Measurements from ENCODE around the gene MOB2. TPM values are rescaled to one million over a fixed set of nuclear protein-coding genes. Genes with fewer than 3 reads are reported as not detected.

The MOB2 gene
- polyA plus RNA-seq, 3 donors = 22.1 to 44.1 (median 22.5) TPM

DNA sequence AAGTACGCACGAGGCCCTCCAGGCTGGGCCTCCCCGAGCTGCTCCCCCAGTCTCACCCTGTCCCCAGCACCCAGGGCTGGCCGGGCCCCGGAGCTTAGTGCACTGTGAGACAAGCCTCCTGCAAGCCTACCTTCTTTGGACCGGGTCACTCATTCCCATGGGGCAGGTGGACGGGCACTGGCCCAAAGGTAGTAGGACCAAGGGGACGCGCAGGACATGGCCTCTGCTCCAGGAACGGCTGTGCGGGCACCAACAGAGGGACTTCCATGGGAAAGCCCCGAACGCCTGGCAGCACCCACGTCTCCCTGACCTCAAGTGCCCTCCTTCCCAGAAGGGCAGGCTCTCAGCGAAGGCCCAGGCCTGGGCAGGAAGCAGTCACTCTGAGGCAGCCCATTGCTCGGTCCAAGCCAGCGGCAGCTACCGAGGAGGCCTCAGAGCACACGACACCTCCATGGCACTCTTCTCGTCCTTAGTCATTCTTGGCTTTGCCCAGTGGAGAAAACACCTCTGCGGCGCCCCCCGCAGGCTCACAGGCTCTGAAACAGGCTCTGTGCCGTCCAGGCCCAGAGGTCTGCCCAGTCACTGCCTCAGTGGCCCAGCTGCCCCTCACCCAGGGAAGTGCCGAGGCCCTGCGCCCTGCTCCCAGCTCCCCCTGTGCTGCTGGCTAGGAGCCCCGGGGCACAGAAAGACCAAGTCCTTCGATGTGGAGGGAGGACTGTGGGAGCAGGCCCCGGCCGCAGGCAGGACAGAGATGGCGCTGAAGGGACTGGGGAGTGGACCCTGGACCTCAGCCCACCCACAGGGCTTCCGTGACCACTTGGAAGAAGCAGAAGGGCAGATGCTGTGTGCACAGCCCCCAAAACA is 3.8 kb downstream of the MOB2 start:
- Histone ChIP-seq H2AFZ (ENCODE audit: insufficient read depth, low read depth, low read length, poor library complexity, severe bottlenecking) (no peak overlapping the region), H3K36me3 (replicated peaks in 1 of 2; ENCODE audit: control insufficient read depth in 1 of 2, insufficient read depth in 2 of 2, low read length in 2 of 2) (peaks cover 23 to 30% of the 10 kb centered on the region in 2 donors), H3K27ac (ENCODE audit: low read depth in 1 of 2, low read length in 2 of 2) (no peak overlapping the region), H3K27me3 (ENCODE audit: control insufficient read depth in 2 of 2, insufficient read depth in 2 of 2, low read length in 2 of 2) (no peaks in the 10 kb centered on the region), H3K4me1 (ENCODE audit: control insufficient read depth in 1 of 2, insufficient read depth in 2 of 2, low read length in 2 of 2) (peaks cover 13 to 15% of the 10 kb centered on the region in 2 donors), H3K4me2 (replicated peaks; ENCODE audit: extremely low read depth, low read length, poor library complexity, severe bottlenecking) (no peak overlapping the region), H3K4me3 (replicated peaks in 1 of 3; ENCODE audit: low read depth in 2 of 3, low read length in 3 of 3) (no peak overlapping the region), H3K9me3 (replicated peaks in 1 of 2; ENCODE audit: control insufficient read depth in 1 of 2, insufficient read depth in 1 of 2, low read length in 2 of 2) (no peaks in the 10 kb centered on the region), H4K20me1 (ENCODE audit: insufficient read depth, low read length) (peaks cover 100% of the 10 kb centered on the region), H3K79me2 (ENCODE audit: insufficient read depth, low read length) (peaks cover 19% of the 10 kb centered on the region), H3K9ac (ENCODE audit: insufficient read depth, low read length, poor library complexity, severe bottlenecking) (no peak overlapping the region)
- WGBS (ENCODE audit: insufficient coverage) = 96% methylated on average over 27 of the region's 32 CpGs
- no peak overlapping the region for H3K4me3 Mint-ChIP-seq
- intact Hi-C loops (cut with micrococcal nuclease) = no loop called here
- TF ChIP-seq, protein P1, sequence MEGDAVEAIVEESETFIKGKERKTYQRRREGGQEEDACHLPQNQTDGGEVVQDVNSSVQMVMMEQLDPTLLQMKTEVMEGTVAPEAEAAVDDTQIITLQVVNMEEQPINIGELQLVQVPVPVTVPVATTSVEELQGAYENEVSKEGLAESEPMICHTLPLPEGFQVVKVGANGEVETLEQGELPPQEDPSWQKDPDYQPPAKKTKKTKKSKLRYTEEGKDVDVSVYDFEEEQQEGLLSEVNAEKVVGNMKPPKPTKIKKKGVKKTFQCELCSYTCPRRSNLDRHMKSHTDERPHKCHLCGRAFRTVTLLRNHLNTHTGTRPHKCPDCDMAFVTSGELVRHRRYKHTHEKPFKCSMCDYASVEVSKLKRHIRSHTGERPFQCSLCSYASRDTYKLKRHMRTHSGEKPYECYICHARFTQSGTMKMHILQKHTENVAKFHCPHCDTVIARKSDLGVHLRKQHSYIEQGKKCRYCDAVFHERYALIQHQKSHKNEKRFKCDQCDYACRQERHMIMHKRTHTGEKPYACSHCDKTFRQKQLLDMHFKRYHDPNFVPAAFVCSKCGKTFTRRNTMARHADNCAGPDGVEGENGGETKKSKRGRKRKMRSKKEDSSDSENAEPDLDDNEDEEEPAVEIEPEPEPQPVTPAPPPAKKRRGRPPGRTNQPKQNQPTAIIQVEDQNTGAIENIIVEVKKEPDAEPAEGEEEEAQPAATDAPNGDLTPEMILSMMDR (IDR thresholded peaks at IDR 0.05) = peak; percentile 11
- DNase-seq = no peak
- H3K4me1 Mint-ChIP-seq = peaks cover 12% of the 10 kb centered on the region
- H3K27me3 Mint-ChIP-seq (ENCODE audit: low read depth in 3 of 3) = peaks cover 0 to 2% (median 0%) of the 10 kb centered on the region in 3 donors
- H3K27ac Mint-ChIP-seq = no peak overlapping the region
- peaks cover 31 to 40% of the 10 kb centered on the region in 2 donors for H3K36me3 Mint-ChIP-seq
- H3K9me3 Mint-ChIP-seq = no peaks in the 10 kb centered on the region

DNA sequence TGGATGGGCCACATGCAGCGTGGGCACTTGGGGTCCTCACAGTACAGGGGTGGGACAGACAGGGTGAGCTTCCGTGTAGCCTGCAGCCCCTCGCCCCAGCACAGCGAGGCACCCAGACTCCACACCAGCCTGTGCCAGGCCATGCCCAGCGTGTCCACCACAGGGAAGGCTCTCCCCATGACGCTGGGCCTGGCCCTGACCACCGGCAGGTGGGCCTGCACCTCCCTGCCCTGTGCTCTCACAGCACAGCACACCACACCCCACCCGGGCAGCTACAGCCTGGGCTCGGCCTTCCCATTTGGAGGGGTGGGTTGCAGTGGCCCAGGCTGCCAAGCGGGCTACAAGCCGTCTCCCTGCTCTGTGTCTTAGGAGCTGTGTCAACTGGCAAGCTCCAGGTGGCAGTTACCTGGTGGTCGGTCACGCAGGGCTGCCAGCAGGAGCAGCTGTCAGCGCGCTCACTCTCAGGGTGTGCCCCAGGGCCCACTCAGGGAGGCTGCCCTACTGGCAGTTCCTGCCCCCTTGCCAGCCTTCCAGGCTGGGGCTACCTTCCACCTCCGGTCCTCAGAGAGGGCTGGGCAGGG is 4.6 kb downstream of the MOB2 start:
- TF ChIP-seq, protein P1 (IDR thresholded peaks at IDR 0.05) = no peak
- no peak overlapping the region for H3K9ac ChIP-seq (ENCODE audit: insufficient read depth, low read length, poor library complexity, severe bottlenecking)
- no peaks in the 10 kb centered on the region for H3K27me3 ChIP-seq (ENCODE audit: control insufficient read depth in 2 of 2, insufficient read depth in 2 of 2, low read length in 2 of 2)
- intact Hi-C loops (cut with micrococcal nuclease) = no loop called here
- 96% methylated on average over 13 of the region's 16 CpGs for WGBS (ENCODE audit: insufficient coverage)
- no peaks in the 10 kb centered on the region for H3K9me3 Mint-ChIP-seq
- H3K4me1 ChIP-seq (ENCODE audit: control insufficient read depth in 1 of 2, insufficient read depth in 2 of 2, low read length in 2 of 2) = peaks cover 13 to 15% of the 10 kb centered on the region in 2 donors
- DNase-seq = no peak
- peaks cover 39 to 49% of the 10 kb centered on the region in 2 donors for H3K36me3 Mint-ChIP-seq
- H3K4me2 ChIP-seq (replicated peaks; ENCODE audit: extremely low read depth, low read length, poor library complexity, severe bottlenecking) = no peak overlapping the region
- peaks cover 98% of the 10 kb centered on the region for H4K20me1 ChIP-seq (ENCODE audit: insufficient read depth, low read length)
- peaks cover 12% of the 10 kb centered on the region for H3K4me1 Mint-ChIP-seq
- no peaks in the 10 kb centered on the region for H3K9me3 ChIP-seq (replicated peaks in 1 of 2; ENCODE audit: control insufficient read depth in 1 of 2, insufficient read depth in 1 of 2, low read length in 2 of 2)
- no peak overlapping the region for H3K27ac Mint-ChIP-seq
- peaks cover 32 to 39% of the 10 kb centered on the region in 2 donors for H3K36me3 ChIP-seq (replicated peaks in 1 of 2; ENCODE audit: control insufficient read depth in 1 of 2, insufficient read depth in 2 of 2, low read length in 2 of 2)
- no peak overlapping the region for H3K4me3 Mint-ChIP-seq
- no peak overlapping the region for H2AFZ ChIP-seq (ENCODE audit: insufficient read depth, low read depth, low read length, poor library complexity, severe bottlenecking)
- peaks cover 15% of the 10 kb centered on the region for H3K79me2 ChIP-seq (ENCODE audit: insufficient read depth, low read length)
- no peak overlapping the region for H3K27ac ChIP-seq (ENCODE audit: low read depth in 1 of 2, low read length in 2 of 2)
- no peak overlapping the region for H3K4me3 ChIP-seq (replicated peaks in 1 of 3; ENCODE audit: low read depth in 2 of 3, low read length in 3 of 3)
- H3K27me3 Mint-ChIP-seq (ENCODE audit: low read depth in 3 of 3) = no peaks in the 10 kb centered on the region

Measured in CD14-positive monocyte (primary cell).